GM21526 (cell line): Measurements from ENCODE around the gene S100A6.

Experiments used
- ATAC-seq: cut with Tn5 transposase; IDR thresholded peaks from one replicate; pipeline ENCODE4 v1.9.1; 2021; ENCODE audit warnings: moderate library complexity; ENCODE audit not compliant: unreplicated experiment, low FRiP score

Gene S100A6

DNA sequence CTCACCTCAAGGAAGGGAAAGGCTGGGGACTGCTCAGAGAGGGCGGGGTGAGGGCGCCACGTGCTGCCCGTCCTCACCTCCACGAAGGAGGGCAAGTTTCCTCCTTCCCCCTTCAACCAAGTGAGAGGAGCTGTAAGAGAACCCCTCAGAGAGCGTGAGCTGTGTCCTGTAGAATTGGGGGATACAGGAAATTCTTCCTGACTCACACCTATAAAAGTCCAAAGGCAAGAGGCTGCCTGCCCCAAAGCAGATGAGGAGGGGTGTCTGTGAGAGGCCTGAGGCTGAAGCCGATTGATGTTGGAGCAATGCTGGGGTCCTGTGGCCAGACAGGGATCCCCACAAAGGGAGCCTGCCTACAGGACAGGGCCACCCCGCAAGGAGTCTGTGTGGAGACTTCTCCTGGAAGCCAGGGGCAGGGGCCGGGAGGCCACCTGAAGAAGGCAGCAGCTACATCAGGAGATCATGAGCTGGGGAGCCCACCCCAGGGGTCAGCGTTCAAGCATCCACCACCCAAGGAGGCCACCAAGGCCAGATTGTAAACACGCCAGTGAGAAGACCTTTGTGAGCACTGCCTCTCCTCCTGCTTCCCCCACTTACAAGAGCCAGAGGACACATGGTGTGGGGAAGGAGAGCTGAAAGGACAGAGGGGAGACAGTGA lies 27.7 kb downstream of the S100A6 start:
- no peak for ATAC-seq

DNA sequence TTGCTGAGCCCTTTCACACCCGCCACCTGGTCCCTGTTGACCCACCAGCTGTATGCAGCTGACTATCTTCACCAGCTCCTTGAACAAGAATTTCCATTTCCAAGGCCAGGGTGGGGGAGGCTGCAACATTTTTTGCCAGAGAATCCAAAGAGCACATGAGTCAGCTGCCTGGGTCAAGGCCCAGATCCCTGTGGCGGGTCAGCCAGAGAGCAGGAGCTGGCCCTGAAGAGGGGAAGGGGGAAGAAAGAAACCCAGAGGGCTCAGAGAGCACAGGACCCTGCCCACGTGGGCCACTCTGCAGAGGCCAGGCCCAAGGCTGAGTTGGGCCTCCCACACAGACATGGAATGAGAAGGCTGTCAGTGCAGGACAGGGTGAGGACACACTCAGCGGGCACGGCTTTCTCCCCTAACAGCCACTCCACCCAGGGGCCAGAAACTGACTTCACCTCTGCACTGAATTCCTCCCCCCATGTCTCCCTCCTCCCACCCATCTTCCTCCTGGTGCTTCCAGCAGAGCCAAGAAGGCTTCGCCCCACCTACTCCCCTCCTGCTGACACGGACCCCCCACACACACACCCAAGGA lies 28.9 kb downstream of the S100A6 start:
- no peak for ATAC-seq

DNA sequence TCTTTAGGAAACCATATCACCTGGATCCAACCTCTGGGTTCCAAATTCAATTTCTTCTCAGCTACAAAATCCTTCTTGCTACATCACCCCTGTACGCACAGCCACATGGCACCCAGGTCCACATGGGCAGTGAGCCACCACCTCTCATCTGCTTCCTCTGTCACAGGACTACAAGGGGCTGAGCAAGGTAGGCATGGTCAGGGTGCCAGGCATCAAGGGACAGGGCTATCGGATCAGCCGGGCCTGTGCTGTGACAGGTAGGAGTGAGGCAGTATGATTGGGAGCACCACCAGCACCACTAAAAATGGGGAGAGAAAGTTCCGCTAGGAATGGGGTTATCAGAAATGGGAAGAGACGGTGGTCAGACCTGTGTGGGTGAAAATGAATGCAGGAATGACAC lies 29.4 kb downstream of the S100A6 start:
- no peak for ATAC-seq

DNA sequence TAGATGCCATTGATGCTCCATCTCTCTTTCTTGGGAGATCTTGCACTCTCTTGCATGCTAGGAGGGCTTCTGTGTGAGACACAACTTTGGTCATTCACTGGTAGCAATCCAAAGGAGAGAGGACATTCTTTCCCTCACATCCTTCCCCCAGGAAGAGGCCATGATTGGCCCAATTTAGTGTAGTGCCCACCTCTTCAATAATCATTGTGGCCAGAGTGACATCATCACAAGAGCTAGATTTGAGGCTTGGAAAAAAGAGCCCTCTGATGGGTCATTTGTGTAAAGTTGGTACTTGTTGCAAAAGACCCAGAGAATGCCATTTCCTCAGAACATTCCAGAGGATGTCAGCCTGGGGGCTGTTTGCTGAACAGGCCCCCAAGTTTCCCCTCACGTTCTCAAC lies 30.2 kb downstream of the S100A6 start:
- ATAC-seq: no peak

DNA sequence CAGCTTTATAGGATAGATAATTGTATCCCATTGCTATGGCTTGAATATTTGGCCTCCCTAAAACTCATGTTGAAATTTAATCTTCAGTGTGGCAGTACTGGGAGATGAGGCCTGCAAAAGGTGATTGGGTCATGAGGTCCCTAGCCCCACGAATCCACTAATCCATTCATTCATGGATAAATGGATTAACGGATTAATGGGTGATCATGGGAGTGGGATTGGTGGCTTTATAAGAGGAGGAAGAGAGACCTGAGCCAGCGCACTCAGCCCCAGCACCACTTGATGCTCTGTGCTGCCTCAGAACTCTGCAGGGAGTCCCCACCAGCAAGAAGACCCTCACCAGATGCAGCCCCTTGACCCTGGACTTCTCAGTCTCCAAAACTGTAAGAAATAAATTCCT lies 32.0 kb downstream of the S100A6 start:
- ATAC-seq: no peak

DNA sequence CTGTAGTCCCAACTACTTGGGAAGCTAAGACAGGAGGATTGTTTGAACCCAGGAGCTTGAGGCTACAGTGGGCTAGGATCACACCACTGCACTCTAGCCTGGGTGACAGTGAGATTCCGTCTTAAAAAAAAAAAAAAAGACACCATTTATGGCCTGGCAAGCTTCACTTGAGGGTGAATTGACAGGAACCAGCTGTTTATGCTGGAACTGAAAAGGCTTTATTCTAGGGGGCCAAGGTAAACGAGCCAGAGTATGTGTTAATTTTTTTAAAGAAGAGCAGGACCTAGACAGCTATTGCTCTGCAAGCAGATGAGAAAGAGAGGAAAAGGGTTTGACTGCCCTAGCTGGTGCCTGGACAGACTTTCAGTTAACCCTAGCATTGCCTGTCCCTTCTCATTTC lies 37.0 kb downstream of the S100A6 start:
- ATAC-seq: no peak

DNA sequence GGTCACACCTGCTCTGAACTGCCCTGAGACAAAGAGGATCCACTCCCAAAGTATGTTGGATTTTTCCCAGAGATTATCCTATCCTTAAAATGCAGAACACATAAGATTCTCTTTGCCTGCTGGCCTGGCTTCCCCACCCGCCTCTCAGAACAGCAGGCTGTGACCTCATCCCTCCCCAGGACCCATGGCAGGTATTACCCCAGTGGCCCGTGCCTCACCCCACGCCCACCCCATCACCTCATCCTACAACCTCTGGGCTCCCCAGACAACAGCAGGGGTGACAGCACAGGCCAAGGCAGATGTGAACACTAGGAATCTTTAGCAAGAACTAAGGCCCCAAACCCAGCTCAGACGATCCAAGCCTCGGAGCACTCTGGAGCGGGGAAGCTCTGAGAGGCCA lies 40.3 kb downstream of the S100A6 start:
- no peak for ATAC-seq

DNA sequence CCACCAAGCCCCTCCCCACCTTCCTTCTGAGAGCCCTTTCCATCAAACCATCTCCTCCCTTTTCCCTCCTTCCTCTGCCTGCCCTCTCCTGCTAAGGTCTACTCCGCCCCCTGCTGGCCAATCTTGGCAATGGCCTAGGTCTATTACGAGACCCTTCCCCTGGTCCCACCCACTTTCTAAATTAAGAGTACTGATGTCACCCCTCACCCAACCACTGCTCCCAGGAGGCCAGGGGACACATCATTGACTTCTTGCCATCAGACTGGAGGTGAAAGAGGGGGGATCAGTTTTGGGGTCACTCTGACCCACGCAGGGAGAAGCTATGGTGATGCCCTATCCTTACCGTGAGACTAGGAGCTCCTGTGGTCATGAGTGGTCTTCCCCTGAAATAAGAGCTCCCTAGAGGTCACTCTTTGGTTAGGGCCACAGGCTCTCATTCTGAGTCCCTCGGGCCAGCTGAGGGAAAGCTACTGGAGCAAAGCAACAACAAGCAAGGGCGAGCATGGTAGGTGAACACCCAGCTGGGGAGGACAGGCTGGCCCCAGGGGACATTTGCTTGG lies 40.7 kb downstream of the S100A6 start:
- no peak for ATAC-seq

DNA sequence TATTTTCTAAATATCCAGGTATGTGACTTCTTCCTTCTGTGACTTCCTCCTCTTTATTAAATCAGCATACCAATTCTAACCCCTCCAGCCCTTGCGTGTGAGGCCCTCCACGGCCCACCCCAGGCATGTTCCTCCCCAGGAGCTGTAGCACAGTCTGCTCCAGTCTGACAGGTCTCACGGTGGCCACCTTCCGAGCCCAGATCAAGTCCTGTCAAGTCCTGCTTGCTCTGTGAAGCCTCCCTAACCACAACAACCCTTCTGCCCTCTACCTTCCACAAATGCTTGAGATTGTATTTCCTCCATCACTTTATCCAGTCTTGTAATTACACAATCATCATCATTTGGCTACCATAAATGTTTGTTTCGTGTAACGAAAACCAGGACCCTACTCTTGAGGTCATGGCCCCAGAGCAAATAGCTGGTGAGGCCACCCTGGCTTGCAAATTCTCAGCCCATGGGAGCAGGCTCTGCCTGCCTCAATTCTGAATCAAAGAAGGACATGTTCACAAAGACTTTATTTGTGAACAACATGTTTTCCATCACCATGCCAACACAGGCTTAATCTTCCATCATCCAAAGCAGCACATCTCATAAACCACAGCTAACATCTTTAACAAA lies 42.3 kb downstream of the S100A6 start:
- no peak for ATAC-seq

DNA sequence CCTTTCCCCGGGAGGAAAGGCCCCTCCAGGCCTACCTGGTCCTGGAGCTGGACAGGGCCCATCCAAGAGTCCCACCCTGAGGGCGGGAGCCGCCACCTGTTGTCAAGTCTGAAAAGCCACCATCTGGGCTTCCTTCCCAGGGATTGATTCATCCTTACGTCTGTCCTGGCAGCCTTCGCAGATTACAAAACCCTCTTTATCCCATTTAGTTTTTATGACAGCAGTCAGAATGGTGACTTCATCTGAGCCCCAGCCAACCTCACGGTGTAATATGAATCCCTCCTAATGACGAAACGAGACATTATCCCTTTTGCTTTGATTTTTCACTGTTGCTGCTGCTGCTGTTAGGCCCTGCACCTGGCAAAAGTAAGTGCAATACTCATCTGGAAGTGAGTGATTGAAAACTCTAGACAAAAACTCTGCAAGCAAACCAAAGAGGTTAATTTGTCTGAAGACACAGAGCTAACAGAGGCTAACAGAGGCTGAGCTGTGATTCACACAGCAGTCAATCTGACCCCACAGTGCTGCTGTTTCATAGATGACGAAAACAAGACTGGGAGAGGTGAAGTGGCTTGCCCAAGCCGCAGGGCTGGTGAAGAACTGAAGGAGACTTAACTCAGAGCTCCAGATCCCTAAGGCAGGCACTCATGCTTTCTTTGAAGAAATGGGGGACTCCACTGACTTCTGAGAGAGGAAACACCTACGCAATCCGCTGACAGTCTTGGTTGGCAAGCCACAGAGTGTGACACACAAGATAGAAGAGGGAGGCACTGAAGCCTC lies 45.3 kb downstream of the S100A6 start:
- ATAC-seq: no peak

DNA sequence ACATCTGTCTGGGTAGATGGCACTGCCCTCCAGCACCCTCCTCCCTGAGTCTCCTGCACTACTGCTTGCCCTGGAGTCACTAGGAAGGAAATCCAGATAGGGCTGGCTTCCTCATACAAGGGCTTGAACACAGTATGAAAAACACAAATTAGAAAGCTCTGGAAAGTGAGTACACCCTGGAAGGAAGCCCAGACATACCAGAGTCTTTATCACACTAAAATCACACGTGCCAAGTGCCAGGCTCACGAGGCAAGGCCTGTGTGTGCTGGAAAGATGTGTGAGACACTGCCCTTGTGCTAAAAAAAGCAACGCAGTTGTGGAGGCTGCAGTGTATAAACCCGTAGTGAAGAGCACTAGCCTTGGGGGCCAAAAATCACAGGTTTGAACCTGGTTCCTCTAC lies 47.1 kb downstream of the S100A6 start:
- no peak for ATAC-seq

DNA sequence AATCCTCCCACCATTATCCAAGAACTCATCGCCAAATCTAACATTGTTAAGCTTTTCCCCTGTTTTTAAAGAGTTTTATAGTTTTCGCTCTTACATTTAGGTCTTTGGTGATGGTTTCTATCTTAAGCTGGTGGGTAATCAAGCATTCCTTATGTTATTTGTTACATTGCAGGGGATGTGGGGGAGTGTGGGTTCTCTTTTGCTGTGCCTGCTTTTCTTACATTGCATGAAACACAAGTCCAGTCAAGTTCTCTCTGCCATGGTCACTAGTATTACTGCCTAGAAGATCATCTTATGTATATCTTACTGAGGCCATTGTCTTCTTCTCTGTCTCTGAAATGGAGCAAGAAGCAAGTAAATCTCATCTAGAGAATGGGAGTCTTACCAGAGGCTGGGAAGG lies 48.1 kb downstream of the S100A6 start:
- ATAC-seq: no peak

DNA sequence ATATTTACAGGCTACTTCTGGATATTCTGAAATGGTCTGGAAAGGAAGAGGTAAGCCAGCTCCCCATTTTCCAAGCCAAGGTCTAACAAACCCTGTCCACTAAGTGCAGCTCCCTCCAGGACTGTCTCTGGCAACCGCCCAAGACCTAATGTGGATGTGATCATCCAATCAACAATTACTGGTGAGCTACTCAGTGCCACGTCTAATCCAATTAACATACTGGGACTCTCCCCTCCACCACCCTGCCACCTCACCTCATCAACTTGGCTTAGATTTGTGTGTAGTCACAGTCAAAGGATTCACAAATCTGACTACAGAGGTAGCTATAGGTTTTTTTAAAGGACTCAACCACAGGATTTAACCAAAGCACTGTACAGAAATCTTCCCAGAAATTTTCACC lies 49.9 kb downstream of the S100A6 start:
- no peak for ATAC-seq
